ENCODE measurements around the gene MTA1.
A peak's percentile ranks its signal among the peaks of the same experiment; 100 is the strongest.

- TF ChIP-seq JUND (IDR thresholded peaks at IDR 0.05; ENCODE audit: low read depth, low read length): no peak
- no peak for TF ChIP-seq MEF2A (IDR thresholded peaks at IDR 0.05; ENCODE audit: insufficient read depth, low read depth, low read length)
- no peak for TF ChIP-seq DPF2 (IDR thresholded peaks at IDR 0.05)
- TF ChIP-seq POLR2A (IDR thresholded peaks at IDR 0.05; ENCODE audit: low read depth, low read length): peak; percentile 24; the same call in 1 of the 2 replicates
- no peak for TF ChIP-seq CTCF (IDR thresholded peaks at IDR 0.05 in 2 of 3, conservative IDR thresholded peaks at IDR 0.05 in 1 of 3; ENCODE audit: control insufficient read depth in 2 of 3, extremely low read depth in 1 of 3, insufficient read depth in 1 of 3, low read depth in 3 of 3, low read length in 3 of 3)
- no peak for TF ChIP-seq BCL11A (IDR thresholded peaks at IDR 0.05; ENCODE audit: low read depth, low read length)
- no peak for TF ChIP-seq POLR2AphosphoS2 (IDR thresholded peaks at IDR 0.05; ENCODE audit: low read depth, low read length)
- no peak for TF ChIP-seq EZH2 (IDR thresholded peaks at IDR 0.05; ENCODE audit: borderline replicate concordance, control insufficient read depth, low read depth, low read length)
These were observed 20.3 kb downstream of the MTA1 start for GRCh38 chr14:105439710-105440553.
